Prostate gland (tissue), 2 donors: ENCODE data around the gene CKAP2.
A peak's percentile ranks its signal among the peaks of the same experiment; 100 is the strongest.

Experiments used
- CTCF ChIP-seq, 4 experiments: fragments of 200-600 bp in 2 of 4; fragments of 450-650 bp in 2 of 4; sonication (generic) in 2 of 4; IDR thresholded peaks; 1 replicate in 3 of 4; 2 replicates in 1 of 4; pipeline ENCODE4 v1.5.1; 2016 to 2019; ENCODE audit warnings: antibody characterized with exemption in 4 of 4, mild to moderate bottlenecking in 2 of 4, moderate library complexity in 2 of 4
- POLR2A ChIP-seq: fragments of 450-650 bp; IDR thresholded peaks from one replicate; pipeline ENCODE4 v1.6.1; 2016; ENCODE audit warnings: antibody characterized with exemption, mild to moderate bottlenecking
- POLR2AphosphoS5 ChIP-seq: sonication (generic); formaldehyde crosslinking; IDR thresholded peaks from one replicate; pipeline ENCODE4 v1.6.1; 2017; ENCODE audit warnings: antibody characterized with exemption

- peak; percentile 96 for TF ChIP-seq POLR2AphosphoS5
- peak in 1 of 4 experiments; percentile 9 for TF ChIP-seq CTCF (IDR thresholded peaks at IDR 0.05)
- peak; percentile 95 for TF ChIP-seq POLR2A
Measured at GRCh38 chr13:52454820-52455676, at the start of gene CKAP2.
